A549 (cell line): Measurements from ENCODE around the gene A4GALT. TPM values are rescaled to one million over a fixed set of nuclear protein-coding genes. Genes with fewer than 3 reads are reported as not detected.

Experiments used
- ATAC-seq, 2 experiments: fragments of 200-7000 bp in 1 of 2; fragments of >200 bp in 1 of 2; cut with Nextera tagmentation in 1 of 2; cut with Tn5 transposase in 1 of 2; 3 replicates each; pipeline versions ENCODE4 v1.8.0 to v1.9.1; 2018 to 2020; ENCODE audit warnings: mild to moderate bottlenecking in 1 of 2, moderate library complexity in 1 of 2
- CTCF ChIA-PET: fragments of 300-600 bp; sonication (Branson Sonifier 250); formaldehyde crosslinking; extraction: SDS; loops from one replicate; lab custom pipeline; 2021; ENCODE audit warnings: antibody characterized with exemption, inconsistent platforms; lab: Yijun Ruan, JAX
- POLR2A ChIA-PET: fragments of 350-600 bp; formaldehyde crosslinking; extraction: SDS; loops from one replicate; lab custom pipeline; 2021; ENCODE audit warnings: antibody characterized with exemption, inconsistent platforms; lab: Yijun Ruan, JAX
- DNase-seq, 2 experiments: peaks; one replicate each; pipeline versions ENCODE4 v3.0.0 to v3.0.0-alpha.2; 2011 to 2016; ENCODE audit warnings: low read depth in 1 of 2, low spot score in 1 of 2
- FAIRE-seq: peaks from 2 replicates; lab custom pipeline; 2011; peaks lifted over from hg19 to GRCh38; lab: Jason Lieb, UNC
- H3K27ac ChIP-seq, 2 experiments: fragments of >200 bp; sonication (Bioruptor Twin); formaldehyde crosslinking; 3 replicates each; pipeline ENCODE4 v1.5.1; 2016 to 2017
- H3K4me1 ChIP-seq: fragments of >200 bp; sonication (Bioruptor Twin); formaldehyde crosslinking; 3 replicates; pipeline ENCODE4 v1.6.1; 2016
- H3K4me2 ChIP-seq: fragments of >200 bp; sonication (Bioruptor Twin); formaldehyde crosslinking; 3 replicates; pipeline ENCODE4 v1.6.1; 2016
- H3K4me3 ChIP-seq: fragments of >200 bp; sonication (Bioruptor Twin); formaldehyde crosslinking; 3 replicates; pipeline ENCODE4 v1.5.1; 2016
- H3K9me3 ChIP-seq: fragments of >200 bp; sonication (Bioruptor Twin); formaldehyde crosslinking; 3 replicates; pipeline ENCODE4 v1.6.1; 2016
- BHLHE40 ChIP-seq: IDR thresholded peaks from 2 replicates; pipeline ENCODE4 v1.6.1; 2012; ENCODE audit warnings: low read depth, low read length, inconsistent platforms
- CBX2 ChIP-seq: fragments of 200-600 bp; sonication (generic); IDR thresholded peaks from 2 replicates; pipeline ENCODE4 v1.6.1; 2016; ENCODE audit warnings: low read depth, mild to moderate bottlenecking, borderline replicate concordance
- CHD2 ChIP-seq: fragments of 150-350 bp; IDR thresholded peaks from 2 replicates; pipeline ENCODE4 v1.6.1; 2014; ENCODE audit warnings: low read length; ENCODE audit not compliant: partially characterized antibody
- EHMT2 ChIP-seq: fragments of 200-600 bp; sonication (generic); IDR thresholded peaks from 2 replicates; pipeline ENCODE4 v1.6.1; 2016; ENCODE audit warnings: antibody characterized with exemption, low read depth, mild to moderate bottlenecking, moderate library complexity
- FOSB ChIP-seq: fragments of 250-450 bp; sonication (Bioruptor Pico); IDR thresholded peaks from 2 replicates; pipeline ENCODE4 v1.5.0; 2020; ENCODE audit warnings: mild to moderate bottlenecking, moderate library complexity
- HES2 ChIP-seq: fragments of >200 bp; sonication (Bioruptor Twin); formaldehyde crosslinking; IDR thresholded peaks from 2 replicates; pipeline ENCODE4 v1.6.1; 2016
- JUN ChIP-seq, 2 experiments: fragments of >200 bp; sonication (Bioruptor Twin); formaldehyde crosslinking; IDR thresholded peaks; 2 replicates in 1 of 2; 3 replicates in 1 of 2; pipeline ENCODE4 v1.6.1; 2016 to 2017
- KDM5A ChIP-seq: fragments of 200-600 bp; sonication (generic); IDR thresholded peaks from 2 replicates; pipeline ENCODE4 v1.6.1; 2016; ENCODE audit warnings: antibody characterized with exemption, mild to moderate bottlenecking
- MAFK ChIP-seq: fragments of 450-650 bp; IDR thresholded peaks from 2 replicates; pipeline ENCODE4 v1.6.1; 2014; ENCODE audit not compliant: partially characterized antibody
- MAZ ChIP-seq: fragments of 150-350 bp; IDR thresholded peaks from 2 replicates; pipeline ENCODE4 v1.6.1; 2014; ENCODE audit warnings: antibody characterized with exemption, low read depth, low read length, borderline replicate concordance
- NFE2L2 ChIP-seq: fragments of 150-350 bp; conservative IDR thresholded peaks from 2 replicates; pipeline ENCODE4 v1.6.1; 2014; ENCODE audit warnings: low read length
- PHF8 ChIP-seq: fragments of 200-600 bp; sonication (generic); IDR thresholded peaks from 2 replicates; pipeline ENCODE4 v1.6.1; 2016; ENCODE audit warnings: low read depth, mild to moderate bottlenecking, antibody characterized with exemption, moderate library complexity, borderline replicate concordance
- RFX5 ChIP-seq: fragments of 450-650 bp; IDR thresholded peaks from 2 replicates; pipeline ENCODE4 v1.7.1; 2014; ENCODE audit warnings: antibody characterized with exemption, mild to moderate bottlenecking, moderate library complexity
- SMC3 ChIP-seq: fragments of >200 bp; sonication (Bioruptor Twin); formaldehyde crosslinking; IDR thresholded peaks from 3 replicates; pipeline ENCODE4 v1.6.1; 2018; ENCODE audit warnings: inconsistent platforms
- WGBS: methylation state at CpG from one replicate; pipeline ENCODE4 v1.1.6; 2017; ENCODE audit errors: missing lambda C conversion rate; 5-methylcytosine and 5-hydroxymethylcytosine counted together
- polyA plus RNA-seq, 4 experiments: library from polyadenylated mRNA; depleted of rRNA in 3 of 4; stranded (reverse); fragments of >200 nt; fragmentation: RNase III in 1 of 4; extraction: RNeasy Plus Mini Kit Qiagen cat#74134 plus additional on column Dnase treatment in 1 of 4; gene quantifications; 2 replicates in 3 of 4; 3 replicates in 1 of 4; pipeline ENCODE4 v1.2.3, GENCODE V29; 2011 to 2017
- TF ChIP-seq, protein P1 (sequence below): fragments of >200 bp; sonication (Bioruptor Twin); formaldehyde crosslinking; IDR thresholded peaks from 3 replicates; pipeline ENCODE4 v1.6.1; 2016

The A4GALT gene
- polyA plus RNA-seq, 2 of the 4 experiments (the other 2 are of a cell fraction), result 5.1 to 7.8 TPM

DNA sequence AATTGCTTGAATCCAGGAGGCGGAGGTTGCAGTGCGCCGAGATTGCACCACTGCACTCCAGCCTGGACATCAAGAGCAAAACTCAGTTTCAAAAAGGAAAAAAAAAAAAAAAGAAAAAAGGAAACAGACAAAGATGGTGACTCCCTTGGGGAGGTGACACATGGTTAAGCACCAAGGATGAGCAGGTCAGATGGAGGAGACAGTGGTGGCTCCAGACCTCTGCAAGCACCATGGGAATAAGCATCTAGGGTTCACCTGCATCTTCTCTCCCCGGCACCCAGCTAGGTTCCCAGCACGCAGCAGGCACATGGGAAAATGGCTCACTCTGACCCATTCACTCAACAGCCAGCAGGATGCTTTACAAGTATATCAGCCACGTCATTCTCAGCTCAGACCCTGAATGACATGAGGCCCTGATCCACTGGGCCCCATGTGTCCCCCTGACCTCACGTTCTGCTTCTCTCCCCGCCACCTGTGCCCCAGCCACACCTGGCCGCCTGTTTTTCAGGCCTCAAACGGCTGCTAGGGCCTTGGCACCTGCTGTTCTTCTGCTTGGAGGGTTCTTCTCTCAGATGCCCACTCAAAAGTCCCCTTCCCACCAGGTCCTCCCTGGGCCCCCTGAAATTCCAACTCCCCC is 24.2 kb downstream of the A4GALT start (continued):
- TF ChIP-seq, protein P1, sequence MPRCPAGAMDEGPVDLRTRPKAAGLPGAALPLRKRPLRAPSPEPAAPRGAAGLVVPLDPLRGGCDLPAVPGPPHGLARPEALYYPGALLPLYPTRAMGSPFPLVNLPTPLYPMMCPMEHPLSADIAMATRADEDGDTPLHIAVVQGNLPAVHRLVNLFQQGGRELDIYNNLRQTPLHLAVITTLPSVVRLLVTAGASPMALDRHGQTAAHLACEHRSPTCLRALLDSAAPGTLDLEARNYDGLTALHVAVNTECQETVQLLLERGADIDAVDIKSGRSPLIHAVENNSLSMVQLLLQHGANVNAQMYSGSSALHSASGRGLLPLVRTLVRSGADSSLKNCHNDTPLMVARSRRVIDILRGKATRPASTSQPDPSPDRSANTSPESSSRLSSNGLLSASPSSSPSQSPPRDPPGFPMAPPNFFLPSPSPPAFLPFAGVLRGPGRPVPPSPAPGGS, result no peak
- TF ChIP-seq CHD2 (no peak), MAZ (no peak), FOSB (CRISPR knock-in tag) (no peak), BHLHE40 (no peak), PHF8 (no peak), JUN (IDR thresholded peaks at IDR 0.05) (no peak)

- CTCF ChIA-PET, result no interaction called here
- H3K4me2 ChIP-seq, result no peak overlapping the region
- FAIRE-seq (no peak), ATAC-seq (no peak), DNase-seq (no peak)
- no peaks in the 10 kb centered on the region for H3K9me3 ChIP-seq
- no peak for TF ChIP-seq JUN (IDR thresholded peaks at IDR 0.05)
- no peak for TF ChIP-seq CBX2
- TF ChIP-seq NFE2L2, result no peak
- TF ChIP-seq, protein P1, result no peak
- TF ChIP-seq MAFK, result no peak
- no peak for TF ChIP-seq PHF8
- no peak for TF ChIP-seq RFX5
- TF ChIP-seq SMC3, result no peak
- no peak overlapping the region for H3K4me3 ChIP-seq
- peak overlapping the region in 1 of 2 experiments; percentile 24; a peak in 1 of 6 replicates for H3K27ac ChIP-seq
- 78% methylated on average over 4 of the region's 10 CpGs for WGBS
- POLR2A ChIA-PET, result interaction anchor here (0.7 kb wide), 1 partner anchor 32 kb away, joined by 3 read pairs; no protein-coding TSS in a partner anchor
- peaks cover 16% of the 10 kb centered on the region for H3K4me1 ChIP-seq
These were observed 25.4 kb downstream of the A4GALT start for GRCh38 chr22:42695294-42695693.

GRCh38 chr22:42693763-42694683 is 26.6 kb downstream of the A4GALT start:
- no peak for ATAC-seq
- Histone ChIP-seq H3K4me1 (peaks cover 23% of the 10 kb centered on the region), H3K4me3 (no peak overlapping the region), H3K9me3 (no peaks in the 10 kb centered on the region), H3K4me2 (no peak overlapping the region), H3K27ac (no peak overlapping the region)
- no peak for TF ChIP-seq HES2
- WGBS, result 96% methylated on average over 14 of the region's 25 CpGs
- ChIA-PET POLR2A (no interaction called here), CTCF (no interaction called here)
- FAIRE-seq, result no peak
- DNase-seq, result no peak

GRCh38 chr22:42693055-42693762 is 27.5 kb downstream of the A4GALT start:
- ChIA-PET CTCF (interaction anchor here (0.5 kb wide), 1 partner anchor 26 kb away, joined by 3 read pairs; no protein-coding TSS in a partner anchor), POLR2A (no interaction called here)
- TF ChIP-seq, protein P1, result no peak
- no peak for TF ChIP-seq HES2
- no peak for TF ChIP-seq KDM5A
- TF ChIP-seq EHMT2, result no peak
- Histone ChIP-seq H3K9me3 (no peaks in the 10 kb centered on the region), H3K4me1 (peaks cover 26% of the 10 kb centered on the region), H3K4me2 (no peak overlapping the region), H3K4me3 (no peak overlapping the region), H3K27ac (no peak overlapping the region)
- DNase-seq (no peak), ATAC-seq (no peak), FAIRE-seq (no peak)
- 92% methylated on average over 20 of the region's 51 CpGs for WGBS
